T-helper 9 cell (primary cell): ENCODE measurements around the gene SYVN1.
A peak's percentile ranks its signal among the peaks of the same experiment; 100 is the strongest.
"Not testable (repeated sequence)": the region's sequence is repeated elsewhere in the genome, so short reads cannot be mapped to it uniquely, and the experiment has no call there.

Source experiments
- DNase-seq: peaks from one replicate; pipeline ENCODE4 v3.0.0-alpha.2; 2020
- total RNA-seq, 2 donors: gene quantifications; one replicate each; lab custom pipeline; 2026; lab: John Stamatoyannopoulos, UW

The SYVN1 gene
- total RNA-seq, result 46.5 to 79.6 reads per million in 2 donors

GRCh38 chr11:65134240-65134951 is at the start of gene SYVN1:
Gene SYVN1 (minus strand): TSS chr11:65134519. CDS start chr11:65133601, 918 bp downstream.
- peak; percentile 89 for DNase-seq

DNA sequence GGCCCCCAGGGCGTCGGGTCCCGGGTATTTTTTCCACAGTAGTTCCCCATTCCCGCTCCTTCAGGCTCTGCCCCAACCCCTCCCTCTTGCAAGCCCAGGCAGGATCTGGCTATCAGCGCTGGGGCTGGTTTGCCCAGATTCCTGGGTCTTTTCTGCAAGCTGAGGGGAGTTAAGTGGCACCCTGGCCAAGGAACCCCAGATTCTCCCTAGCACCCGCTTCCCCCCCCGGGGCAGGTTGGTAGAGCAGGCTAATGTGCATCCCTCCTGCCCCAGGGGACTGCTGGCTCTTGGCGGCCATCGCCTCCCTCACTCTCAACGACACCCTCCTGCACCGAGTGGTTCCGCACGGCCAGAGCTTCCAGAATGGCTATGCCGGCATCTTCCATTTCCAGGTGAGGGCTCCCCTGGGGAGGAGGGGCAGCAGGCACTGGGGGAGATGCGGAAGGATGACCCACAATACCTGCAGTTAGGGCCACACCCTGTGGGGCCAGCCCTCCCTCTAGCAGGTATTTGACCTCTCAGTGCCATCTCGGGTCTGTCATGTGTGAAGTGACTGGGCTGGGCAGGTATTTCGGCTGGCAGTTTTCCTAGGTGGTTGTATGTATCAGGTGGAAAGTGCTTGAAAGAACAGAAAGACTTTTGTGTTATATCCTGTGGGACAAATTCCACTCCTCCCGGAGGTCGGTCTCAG is 49.0 kb upstream of the SYVN1 start:
- no peak for DNase-seq

- no peak for DNase-seq
Measured at GRCh38 chr11:65182258-65183170, 48.2 kb upstream of the SYVN1 start.

DNA sequence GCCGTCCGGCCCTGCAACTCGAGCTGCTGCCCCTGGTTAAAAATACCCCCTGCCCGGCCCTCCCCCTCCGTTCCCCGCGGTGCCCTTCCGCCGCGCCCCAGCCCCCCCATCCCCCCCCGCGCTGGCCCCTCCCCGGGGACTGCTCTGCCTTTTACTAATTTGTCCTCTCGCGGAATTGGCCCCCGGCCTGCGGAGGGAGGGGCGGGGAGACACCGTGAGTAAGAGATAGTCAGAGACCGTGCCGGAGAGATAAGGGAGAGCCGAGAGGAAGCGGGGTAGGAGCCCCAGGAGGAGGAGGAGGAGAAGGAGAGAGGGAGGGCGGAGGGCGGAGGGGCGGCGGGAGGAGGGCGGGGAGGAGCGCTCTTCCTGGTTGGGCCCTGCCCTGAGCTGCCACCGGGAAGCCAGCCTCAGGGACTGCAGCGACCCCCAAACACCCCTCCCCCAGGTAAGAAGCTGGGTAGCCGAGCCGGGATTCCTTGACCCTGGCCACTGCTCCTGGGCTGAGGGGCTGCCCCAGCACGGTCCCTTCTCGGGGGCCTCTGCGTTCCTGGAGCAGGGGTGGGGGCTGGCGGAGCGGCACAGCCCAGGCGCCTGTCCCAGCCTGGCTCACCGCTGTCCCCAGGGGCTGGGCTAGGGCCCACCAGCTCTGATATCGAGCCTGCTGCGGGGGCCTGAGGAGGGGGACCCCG is 47.4 kb upstream of the SYVN1 start, which contains the start of gene CAPN1:
Gene CAPN1, plus strand, starts transcription at position 360 of the 689 bp plus-strand sequence. CDS start 774 bp downstream, outside the sequence.
- DNase-seq, result peak; percentile 55

DNA sequence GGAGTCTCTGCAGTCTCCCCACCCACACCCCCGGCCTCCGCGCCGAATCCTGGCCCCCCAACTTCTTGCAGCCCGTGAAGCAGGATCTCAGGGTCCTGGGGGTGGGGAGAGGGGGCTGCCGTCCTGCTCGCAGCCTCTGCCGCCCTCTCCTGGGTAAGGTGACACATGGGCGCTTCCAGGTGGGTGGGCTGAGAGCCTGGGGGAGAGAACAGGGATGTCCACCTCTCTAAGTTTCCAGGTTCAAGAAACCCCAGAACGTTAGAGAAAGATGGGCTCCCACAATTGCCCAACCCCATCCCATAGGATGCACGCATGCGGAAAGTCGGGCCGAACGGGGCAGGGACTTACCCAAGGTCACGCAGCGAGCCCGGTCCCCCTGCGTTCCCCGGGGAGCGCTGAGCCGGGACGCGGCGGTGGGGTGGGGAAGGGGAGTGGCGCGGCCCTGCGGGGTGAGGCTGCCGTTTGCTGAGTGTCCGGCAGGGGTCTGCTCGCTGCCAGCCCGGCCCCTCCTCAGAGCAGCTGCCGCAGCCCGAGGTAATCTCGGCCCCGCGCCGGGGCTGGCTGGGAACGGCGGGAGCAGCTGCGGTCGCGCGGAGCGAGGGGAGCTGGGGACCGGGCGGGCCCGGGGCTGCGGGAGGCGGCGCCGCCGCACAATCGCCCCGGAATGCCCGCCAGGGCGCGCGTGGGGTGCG is 46.7 kb upstream of the SYVN1 start:
- DNase-seq, result peak; percentile 52

DNA sequence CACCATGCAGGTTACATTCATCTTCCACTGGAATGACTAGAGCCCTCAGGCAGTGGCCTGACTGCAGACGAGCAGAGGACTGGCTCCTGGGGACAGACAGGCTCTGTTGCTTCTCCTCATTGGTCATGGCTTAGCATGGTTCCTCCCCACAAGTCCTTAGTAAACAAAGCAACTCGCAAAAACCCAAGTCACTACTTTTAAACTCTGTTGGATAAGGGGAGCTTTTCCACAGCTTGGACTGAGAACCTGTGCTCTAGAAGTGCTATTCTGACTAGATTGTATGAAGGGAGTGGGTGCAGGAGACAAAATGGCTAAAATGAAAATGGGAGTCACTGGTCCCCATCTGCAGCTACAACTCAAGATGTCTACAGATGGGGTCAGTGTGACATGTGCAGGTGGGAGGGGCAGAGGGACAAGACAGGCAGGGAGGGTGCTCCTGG is 40.3 kb upstream of the SYVN1 start:
- not testable (repeated sequence) for DNase-seq

- DNase-seq, result no peak
Measured at GRCh38 chr11:65172600-65172999, 38.3 kb upstream of the SYVN1 start.

GRCh38 chr11:65170058-65170534 is 35.8 kb upstream of the SYVN1 start, which contains the start of gene SPDYC:
Gene SPDYC (plus strand): TSS chr11:65170233. CDS start chr11:65171358, 1,125 bp downstream.
- no peak for DNase-seq

DNA sequence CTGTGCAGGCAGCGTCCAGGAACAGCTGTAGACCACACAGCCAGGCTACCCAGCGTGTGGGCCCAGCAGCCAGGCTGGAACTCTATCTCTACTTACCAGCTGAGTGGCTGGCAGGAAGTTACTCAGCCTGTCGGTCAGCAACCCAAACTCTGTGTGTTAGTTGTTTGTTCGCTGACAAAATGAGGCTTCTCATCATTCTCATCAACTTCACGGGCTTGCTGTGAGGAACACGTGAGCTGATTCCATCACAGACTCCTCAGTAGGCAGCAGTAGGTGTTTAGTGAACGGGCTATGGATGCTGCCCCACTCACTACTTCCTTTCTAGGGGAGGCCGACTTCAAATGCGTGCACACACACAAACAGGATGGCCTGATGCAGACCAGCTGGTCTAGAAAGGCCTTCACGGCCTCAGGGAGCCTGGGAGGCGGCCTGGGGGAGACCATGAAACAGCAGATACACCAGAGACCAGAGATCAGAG is 34.9 kb upstream of the SYVN1 start:
- no peak for DNase-seq

- no peak for DNase-seq
Measured at GRCh38 chr11:65167656-65168055, 33.3 kb upstream of the SYVN1 start.

GRCh38 chr11:65166893-65167292 is 32.6 kb upstream of the SYVN1 start:
- DNase-seq, result no peak

GRCh38 chr11:65165410-65166317 is 31.3 kb upstream of the SYVN1 start:
- no peak for DNase-seq

GRCh38 chr11:65163684-65164083 is 29.4 kb upstream of the SYVN1 start:
- DNase-seq, result no peak

GRCh38 chr11:65160643-65161042 is 26.3 kb upstream of the SYVN1 start:
- DNase-seq, result no peak

GRCh38 chr11:65159012-65159411 is 24.7 kb upstream of the SYVN1 start:
- no peak for DNase-seq

- DNase-seq, result no peak
Measured at GRCh38 chr11:65157336-65157735, 23.0 kb upstream of the SYVN1 start.

- DNase-seq, result no peak
Measured at GRCh38 chr11:65156926-65157325, 22.6 kb upstream of the SYVN1 start.

DNA sequence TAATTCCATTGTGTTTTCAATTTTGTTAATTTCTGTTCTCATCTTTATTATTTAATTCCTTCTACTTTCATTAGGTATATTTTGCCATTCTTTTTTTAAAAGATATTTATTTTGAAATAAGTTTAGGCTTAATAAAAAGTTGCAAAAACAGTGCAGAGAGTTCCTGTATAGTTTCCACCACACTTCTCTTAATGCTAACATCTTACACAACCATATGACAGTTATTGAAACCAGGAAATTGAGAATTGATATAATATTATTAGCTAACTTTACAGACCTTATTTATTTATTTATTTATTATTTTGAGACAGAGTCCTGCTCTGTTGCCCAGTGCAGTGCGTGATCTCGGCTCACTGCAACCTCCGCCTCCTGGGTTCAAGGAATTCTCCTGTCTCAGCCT is 21.9 kb upstream of the SYVN1 start:
- DNase-seq, result no peak

DNA sequence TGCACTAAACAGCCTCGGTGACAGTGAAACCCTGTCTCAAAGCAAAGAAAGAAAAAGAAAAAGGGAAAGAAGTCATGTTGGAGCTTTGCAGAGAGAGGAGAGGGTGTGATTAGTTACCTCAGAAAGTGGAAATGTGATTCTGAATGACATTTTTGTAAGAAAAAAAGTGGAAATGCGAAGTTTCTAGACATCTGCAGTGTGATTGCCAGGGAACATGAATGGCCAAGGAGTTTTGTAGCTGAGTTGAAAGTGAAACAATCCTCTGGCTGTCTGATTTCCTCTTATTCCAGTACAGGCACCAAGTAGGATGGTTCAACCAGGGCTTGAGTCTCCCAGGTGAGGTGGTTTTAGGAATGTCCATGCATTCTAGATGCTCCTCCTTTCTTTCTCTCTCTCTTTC is 17.8 kb upstream of the SYVN1 start:
- DNase-seq, result no peak

DNA sequence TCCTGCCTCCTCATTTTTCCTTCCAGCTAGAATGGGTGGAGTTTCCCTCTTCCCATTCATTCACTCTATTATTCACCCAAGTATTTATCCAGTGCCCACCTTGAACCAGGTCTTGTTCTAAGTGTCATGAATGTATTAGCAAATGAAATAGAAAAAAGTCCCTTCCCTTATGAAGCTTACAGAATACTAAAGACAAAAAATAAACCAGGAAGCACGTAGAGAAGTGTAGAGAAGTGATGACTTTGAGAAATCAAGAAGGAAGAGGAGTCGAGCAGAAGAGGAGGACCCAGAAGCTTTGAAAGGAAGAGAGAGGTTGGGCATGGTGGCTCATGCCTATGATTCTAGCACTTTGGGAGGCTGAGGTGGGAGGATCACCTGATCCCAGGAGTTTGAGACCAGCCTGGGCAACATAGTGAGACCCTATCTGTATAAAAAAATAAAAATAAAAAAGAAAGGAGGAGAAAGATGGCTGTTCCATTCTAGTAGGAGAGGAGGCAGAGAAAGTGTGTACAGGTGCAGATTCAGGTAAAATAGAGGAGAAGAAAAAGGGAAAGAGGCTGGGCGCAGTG is 17.1 kb upstream of the SYVN1 start:
- no peak for DNase-seq
